Transverse colon (tissue), 4 donors: ENCODE data around the gene COL6A2. TPM values are rescaled to one million over a fixed set of nuclear protein-coding genes. Genes with fewer than 3 reads are reported as not detected.
A peak's percentile ranks its signal among the peaks of the same experiment; 100 is the strongest.
"Not testable (repeated sequence)": the region's sequence is repeated elsewhere in the genome, so short reads cannot be mapped to it uniquely, and the experiment has no call there.

ENCODE experiments used
- DNase-seq: peaks from one replicate; pipeline ENCODE4 v3.0.0-alpha.2; 2019
- H3K27ac ChIP-seq, 4 donors: fragments of 200-600 bp; sonication (generic); 2 replicates each; pipeline ENCODE4 v1.5.1; 2016 to 2018; ENCODE audit warnings: inconsistent platforms in 4 of 4
- H3K27me3 ChIP-seq: fragments of 200-600 bp; sonication (generic); 2 replicates; pipeline ENCODE4 v1.5.1; 2017; ENCODE audit warnings: inconsistent platforms
- H3K36me3 ChIP-seq, 4 donors: fragments of 200-600 bp; sonication (generic); 2 replicates each; pipeline ENCODE4 v1.5.1; 2017 to 2019; ENCODE audit warnings: inconsistent platforms in 4 of 4
- H3K4me1 ChIP-seq, 4 donors: fragments of 200-600 bp; sonication (generic); 2 replicates each; pipeline ENCODE4 v1.5.1; 2017 to 2020; ENCODE audit warnings: inconsistent platforms in 4 of 4
- H3K4me3 ChIP-seq, 4 donors: fragments of 200-600 bp; sonication (generic); 1 replicate in 1 of 4; 2 replicates in 3 of 4; pipeline versions ENCODE4 v1.5.1 to v1.6.1; 2017 to 2019; ENCODE audit warnings: inconsistent platforms in 4 of 4
- H3K9me3 ChIP-seq, 2 donors: fragments of 200-600 bp; sonication (generic); 2 replicates each; pipeline ENCODE4 v1.5.1; 2017 to 2019; ENCODE audit warnings: inconsistent platforms in 2 of 2
- EP300 ChIP-seq: sonication (generic); formaldehyde crosslinking; IDR thresholded peaks from one replicate; pipeline ENCODE4 v1.6.1; 2017; ENCODE audit warnings: antibody characterized with exemption, low read depth
- POLR2A ChIP-seq: fragments of 450-650 bp; IDR thresholded peaks from one replicate; pipeline ENCODE4 v1.6.1; 2016; ENCODE audit warnings: antibody characterized with exemption, mild to moderate bottlenecking, moderate library complexity
- POLR2AphosphoS5 ChIP-seq, 3 donors: sonication (generic); formaldehyde crosslinking; IDR thresholded peaks; one replicate each; pipeline ENCODE4 v1.6.1; 2016; ENCODE audit warnings: antibody characterized with exemption in 3 of 3
- WGBS, 2 donors: methylation state at CpG; one replicate each; pipeline ENCODE4 v1.1.5; 2018; ENCODE audit warnings: low coverage in 1 of 2; 5-methylcytosine and 5-hydroxymethylcytosine counted together
- in situ Hi-C, 4 donors: fragments of 200-750 bp; cut with MboI; loops; one replicate each; pipeline versions ENCODE4 v1.15.0 to v1.15.1; 2017; ENCODE audit warnings: low sequenced_read_pairs in 3 of 4, low pct_ligation_motif_present in 1 of 4, low pct_unique_long_range_greater_than_20kb in 1 of 4
- intact Hi-C: fragments of 100-400 bp; cut with DNase I; formaldehyde crosslinking; loops from one replicate; pipeline ENCODE4 v1.15.1; 2023; ENCODE audit warnings: low total_unique reads
- total RNA-seq, 4 donors: library from RNA; depleted of rRNA; stranded (reverse); fragments of >200 nt; gene quantifications; one replicate each; pipeline ENCODE4 v1.1.0, GENCODE V29; 2016
- TF ChIP-seq, protein P1 (sequence below), 5 experiments: fragments of 200-600 bp in 3 of 5; fragments of 450-650 bp in 2 of 5; sonication (generic) in 3 of 5; IDR thresholded peaks; 1 replicate in 2 of 5; 2 replicates in 3 of 5; pipeline ENCODE4 v1.5.1; 2016 to 2017; ENCODE audit warnings: antibody characterized with exemption in 5 of 5, inconsistent platforms in 3 of 5, mild to moderate bottlenecking in 2 of 5, moderate library complexity in 1 of 5

Gene COL6A2
- total RNA-seq, 4 donors from 2014 or later: 172 to 550 (median 346) TPM

DNA sequence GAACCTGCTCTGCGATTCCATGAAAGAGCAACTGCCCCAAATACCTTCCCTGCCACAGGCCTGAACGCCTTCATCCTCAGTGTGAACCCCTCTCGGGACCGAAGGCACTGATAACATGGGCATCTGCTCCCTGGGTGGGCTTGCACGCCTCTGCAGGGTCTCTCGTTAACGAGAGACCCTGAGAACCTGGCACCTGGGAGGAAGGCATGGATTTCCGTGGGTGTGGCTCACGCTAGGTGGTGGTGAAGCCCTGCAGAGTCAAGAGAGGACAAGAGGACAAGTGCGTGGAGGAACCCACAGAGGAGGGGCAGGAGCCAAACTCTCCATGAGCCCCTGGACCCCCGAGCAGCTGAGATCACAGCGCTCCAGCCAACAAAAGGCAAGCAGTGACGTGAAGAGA, 26.8 kb upstream of the COL6A2 start:
- no peak overlapping the region for H3K4me3 ChIP-seq
- WGBS, 2 donors: 82 to 100% methylated on average over 1 to 13 of the region's 13 CpGs
- H3K27me3 ChIP-seq: no peaks in the 10 kb centered on the region
- TF ChIP-seq POLR2A (no peak), EP300 (no peak), POLR2AphosphoS5 (IDR thresholded peaks at IDR 0.05) (no peak)
- TF ChIP-seq, protein P1, sequence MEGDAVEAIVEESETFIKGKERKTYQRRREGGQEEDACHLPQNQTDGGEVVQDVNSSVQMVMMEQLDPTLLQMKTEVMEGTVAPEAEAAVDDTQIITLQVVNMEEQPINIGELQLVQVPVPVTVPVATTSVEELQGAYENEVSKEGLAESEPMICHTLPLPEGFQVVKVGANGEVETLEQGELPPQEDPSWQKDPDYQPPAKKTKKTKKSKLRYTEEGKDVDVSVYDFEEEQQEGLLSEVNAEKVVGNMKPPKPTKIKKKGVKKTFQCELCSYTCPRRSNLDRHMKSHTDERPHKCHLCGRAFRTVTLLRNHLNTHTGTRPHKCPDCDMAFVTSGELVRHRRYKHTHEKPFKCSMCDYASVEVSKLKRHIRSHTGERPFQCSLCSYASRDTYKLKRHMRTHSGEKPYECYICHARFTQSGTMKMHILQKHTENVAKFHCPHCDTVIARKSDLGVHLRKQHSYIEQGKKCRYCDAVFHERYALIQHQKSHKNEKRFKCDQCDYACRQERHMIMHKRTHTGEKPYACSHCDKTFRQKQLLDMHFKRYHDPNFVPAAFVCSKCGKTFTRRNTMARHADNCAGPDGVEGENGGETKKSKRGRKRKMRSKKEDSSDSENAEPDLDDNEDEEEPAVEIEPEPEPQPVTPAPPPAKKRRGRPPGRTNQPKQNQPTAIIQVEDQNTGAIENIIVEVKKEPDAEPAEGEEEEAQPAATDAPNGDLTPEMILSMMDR (IDR thresholded peaks at IDR 0.05): no peak
- no peak overlapping the region for H3K27ac ChIP-seq
- in situ Hi-C loops (no loop called here), intact Hi-C loops (no loop called here)
- peaks cover 6 to 20% (median 14%) of the 10 kb centered on the region in 4 donors for H3K4me1 ChIP-seq
- DNase-seq: peak; percentile 1
- H3K9me3 ChIP-seq: no peaks in the 10 kb centered on the region
- no peaks in the 10 kb centered on the region for H3K36me3 ChIP-seq

DNA sequence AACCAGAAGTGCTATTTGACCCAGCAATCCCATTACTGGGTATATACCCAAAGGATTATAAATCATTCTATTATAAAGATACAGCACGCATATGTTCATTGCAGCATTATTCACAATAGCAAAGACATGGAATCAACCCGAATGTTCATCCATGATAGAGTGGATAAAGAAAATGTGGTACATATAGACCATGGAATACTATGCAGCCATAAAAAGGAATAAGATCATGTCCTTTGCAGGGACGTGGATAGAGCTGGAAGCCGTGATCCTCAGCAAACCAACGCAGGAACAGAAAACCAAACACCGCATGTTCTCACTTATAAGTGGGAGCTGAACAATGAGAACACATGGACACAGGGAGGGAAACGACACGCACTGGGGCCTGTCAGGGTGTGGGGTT, 21.2 kb upstream of the COL6A2 start:
- H3K4me1 ChIP-seq: peaks cover 4 to 14% (median 11%) of the 10 kb centered on the region in 4 donors
- H3K27me3 ChIP-seq, H3K36me3 ChIP-seq, H3K27ac ChIP-seq, H3K9me3 ChIP-seq, H3K4me3 ChIP-seq, in situ Hi-C loops, intact Hi-C loops: not testable (repeated sequence)
- WGBS, 2 donors: 88% methylated on average over 8 of the region's 8 CpGs
- DNase-seq: peak; percentile 2

DNA sequence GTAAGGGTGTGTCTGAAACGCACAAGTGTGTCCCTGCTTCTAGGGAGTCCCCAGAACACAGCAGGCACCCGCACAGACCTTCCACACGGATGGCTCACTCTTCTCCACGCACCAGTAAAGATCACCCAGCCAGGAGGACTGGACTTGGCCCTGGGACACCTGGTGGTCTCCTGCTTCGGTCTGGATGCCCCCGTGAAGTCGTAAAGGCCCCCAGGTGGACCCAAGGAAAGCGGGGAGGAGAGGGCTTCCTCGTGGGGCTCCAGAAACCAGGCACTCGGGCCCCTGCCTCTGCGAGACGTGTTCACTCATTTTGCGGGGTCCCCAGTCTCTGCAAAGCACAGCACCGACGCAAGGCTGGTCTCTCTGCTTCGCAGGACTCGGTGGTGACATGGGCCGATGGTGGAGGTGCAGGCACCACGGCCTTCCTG, 20.2 kb upstream of the COL6A2 start:
- intact Hi-C loops: no loop called here

DNA sequence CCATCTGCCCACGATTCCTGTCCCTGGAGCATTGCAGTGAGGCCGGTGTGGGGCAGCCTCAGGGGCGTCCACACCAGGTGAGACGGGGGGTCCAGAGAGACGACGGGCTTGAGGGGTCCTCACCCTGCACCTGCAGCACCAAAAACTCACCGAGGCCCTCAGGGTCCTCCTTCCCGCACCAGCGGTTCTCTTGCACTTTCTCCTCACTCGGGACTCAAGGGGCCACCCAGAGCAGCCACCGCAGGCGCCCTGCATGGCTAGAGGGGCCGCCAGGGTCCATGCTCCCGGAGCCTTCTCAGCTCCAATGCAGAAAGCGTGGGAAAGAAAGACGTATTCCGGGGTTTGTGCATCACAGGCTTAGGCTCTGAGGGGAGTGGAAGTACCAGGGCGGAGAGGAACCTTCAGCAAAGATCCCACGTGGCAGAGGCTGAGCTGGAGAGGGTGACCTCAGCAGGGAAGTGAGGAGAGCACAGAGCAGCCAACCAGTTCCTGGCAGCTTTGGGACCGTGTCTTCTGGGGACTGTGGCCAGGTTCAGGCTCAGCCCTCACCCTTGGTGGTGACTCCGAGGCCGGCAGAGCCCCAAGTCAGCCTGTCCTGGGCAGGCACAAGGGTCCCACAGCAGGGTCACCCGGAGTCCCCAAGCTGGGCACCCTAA, 19.5 kb upstream of the COL6A2 start:
- TF ChIP-seq, protein P1 (IDR thresholded peaks at IDR 0.05): no peak
- TF ChIP-seq POLR2A (no peak), POLR2AphosphoS5 (IDR thresholded peaks at IDR 0.05) (no peak), EP300 (no peak)
- H3K4me1 ChIP-seq: peaks cover 4 to 19% (median 12%) of the 10 kb centered on the region in 4 donors
- 79% methylated on average over 23 of the region's 23 CpGs; no CpG with 5 or more reads in 1 of the 2 donors for WGBS, 2 donors
- H3K27ac ChIP-seq: no peak overlapping the region
- H3K4me3 ChIP-seq: no peak overlapping the region
- no peaks in the 10 kb centered on the region for H3K36me3 ChIP-seq
- H3K9me3 ChIP-seq: no peaks in the 10 kb centered on the region
- intact Hi-C loops (no loop called here), in situ Hi-C loops (no loop called here)
- H3K27me3 ChIP-seq: no peaks in the 10 kb centered on the region
- peak; percentile 5 for DNase-seq

More for the DNA sequence above, 20.2 kb upstream of the COL6A2 start:
- WGBS, 2 donors: 85% methylated on average over 19 of the region's 19 CpGs; no CpG with 5 or more reads in 1 of the 2 donors
- TF ChIP-seq, protein P1 (IDR thresholded peaks at IDR 0.05): no peak
- no peak for TF ChIP-seq POLR2AphosphoS5 (IDR thresholded peaks at IDR 0.05)
- no peak for TF ChIP-seq POLR2A
- no peak for TF ChIP-seq EP300
- Histone ChIP-seq H3K27me3 (no peaks in the 10 kb centered on the region), H3K9me3 (no peaks in the 10 kb centered on the region), H3K36me3 (no peaks in the 10 kb centered on the region), H3K4me1 (peaks cover 4 to 14% (median 11%) of the 10 kb centered on the region in 4 donors), H3K27ac (no peak overlapping the region), H3K4me3 (no peak overlapping the region)
- in situ Hi-C loops: no loop called here
- DNase-seq: peak; percentile 6

DNA sequence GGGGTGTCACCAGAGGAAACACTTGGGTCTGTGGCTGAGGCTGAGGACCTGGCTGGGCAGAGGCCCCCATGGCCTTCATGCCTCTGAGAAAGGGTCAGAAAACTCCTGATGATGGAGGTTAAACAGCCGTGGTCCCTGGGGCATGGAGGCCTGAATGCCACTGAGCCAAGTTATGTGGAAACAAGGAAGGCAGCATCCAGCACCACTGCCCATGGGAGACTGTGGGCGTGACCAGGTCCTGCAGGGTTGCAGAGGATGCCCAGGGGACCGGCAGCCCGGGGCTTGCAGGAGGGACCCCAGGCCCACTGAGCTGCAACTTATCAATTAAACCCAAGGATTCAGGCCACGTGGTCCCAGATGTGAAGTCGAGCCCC, 18.9 kb upstream of the COL6A2 start:
- intact Hi-C loops (no loop called here), in situ Hi-C loops (no loop called here)
- H3K36me3 ChIP-seq: no peaks in the 10 kb centered on the region
- TF ChIP-seq POLR2A: no peak
- TF ChIP-seq, protein P1 (IDR thresholded peaks at IDR 0.05): no peak
- no peak for TF ChIP-seq POLR2AphosphoS5 (IDR thresholded peaks at IDR 0.05)
- no peak for TF ChIP-seq EP300
- H3K4me3 ChIP-seq: no peak overlapping the region
- no peaks in the 10 kb centered on the region for H3K9me3 ChIP-seq
- H3K27ac ChIP-seq: no peak overlapping the region
- no peak for DNase-seq
- peaks cover under 1% of the 10 kb centered on the region for H3K27me3 ChIP-seq
- 77% methylated on average over 6 of the region's 6 CpGs; no CpG with 5 or more reads in 1 of the 2 donors for WGBS, 2 donors
- H3K4me1 ChIP-seq: peaks cover 4 to 21% (median 12%) of the 10 kb centered on the region in 4 donors
